NCI-H128 (cell line): ENCODE data around the gene ACACA.
A peak's percentile ranks its signal among the peaks of the same experiment; 100 is the strongest.

Source experiments
- DNase-seq: peaks from one replicate; lab custom pipeline; 2025; ENCODE audit not compliant: unreplicated experiment; lab: John Stamatoyannopoulos, UW

The ACACA gene

GRCh38 chr17:37107406-37108083 lies 299.1 kb downstream of the ACACA start:
- no peak for DNase-seq

GRCh38 chr17:37106049-37106448 lies 300.6 kb downstream of the ACACA start:
- DNase-seq: no peak

- DNase-seq: no peak
These were observed 303.4 kb downstream of the ACACA start for GRCh38 chr17:37103231-37103630.

GRCh38 chr17:37101306-37101705 lies 305.3 kb downstream of the ACACA start:
- DNase-seq: no peak

GRCh38 chr17:37100231-37100630 lies 306.4 kb downstream of the ACACA start:
- no peak for DNase-seq

GRCh38 chr17:37098910-37099664 lies 307.5 kb downstream of the ACACA start:
- DNase-seq: no peak

- DNase-seq: no peak
These were observed 308.5 kb downstream of the ACACA start for GRCh38 chr17:37098152-37098551.

GRCh38 chr17:37097154-37097553 lies 309.5 kb downstream of the ACACA start:
- no peak for DNase-seq

GRCh38 chr17:37096071-37096470 lies 310.6 kb downstream of the ACACA start:
- no peak for DNase-seq

- DNase-seq: no peak
These were observed 312.2 kb downstream of the ACACA start for GRCh38 chr17:37094391-37094790.

- no peak for DNase-seq
These were observed 313.9 kb downstream of the ACACA start for GRCh38 chr17:37092701-37093100.

GRCh38 chr17:37092071-37092470 lies 314.6 kb downstream of the ACACA start:
- DNase-seq: no peak

- no peak for DNase-seq
These were observed 315.7 kb downstream of the ACACA start for GRCh38 chr17:37090941-37091340.

- no peak for DNase-seq
These were observed 316.7 kb downstream of the ACACA start for GRCh38 chr17:37089956-37090355.

GRCh38 chr17:37088913-37089312 lies 317.7 kb downstream of the ACACA start:
- no peak for DNase-seq

GRCh38 chr17:37088459-37088858 lies 318.2 kb downstream of the ACACA start:
- DNase-seq: peak; percentile 6

- DNase-seq: no peak
These were observed 319.0 kb downstream of the ACACA start for GRCh38 chr17:37087683-37088082.

- no peak for DNase-seq
These were observed 319.7 kb downstream of the ACACA start for GRCh38 chr17:37086948-37087347.

- DNase-seq: no peak
These were observed 320.3 kb downstream of the ACACA start for GRCh38 chr17:37086334-37086733.

GRCh38 chr17:37084372-37084771 lies 322.3 kb downstream of the ACACA start:
- no peak for DNase-seq

- no peak for DNase-seq
These were observed 323.2 kb downstream of the ACACA start for GRCh38 chr17:37083456-37083855.

GRCh38 chr17:37082985-37083384 lies 323.7 kb downstream of the ACACA start:
- DNase-seq: no peak
